Smooth muscle cell (in vitro differentiated cells): ENCODE data around the gene P3H3. TPM values are rescaled to one million over a fixed set of nuclear protein-coding genes. Genes with fewer than 3 reads are reported as not detected.

ENCODE experiments used
- DNase-seq: peaks from one replicate; lab custom pipeline; 2025; ENCODE audit not compliant: unreplicated experiment; lab: John Stamatoyannopoulos, UW
- H2AFZ ChIP-seq: fragments of 200-600 bp; sonication (generic); 2 replicates; pipeline ENCODE4 v1.6.0; 2016; ENCODE audit warnings: antibody characterized with exemption, low read depth, mild to moderate bottlenecking
- H3F3A ChIP-seq: fragments of 200-600 bp; sonication (generic); 2 replicates; pipeline ENCODE4 v1.6.0; 2017; ENCODE audit warnings: antibody characterized with exemption, low read depth
- H3K27ac ChIP-seq: fragments of 200-600 bp; sonication (generic); 2 replicates; pipeline ENCODE4 v1.5.1; 2016; ENCODE audit warnings: low read depth, mild to moderate bottlenecking
- H3K27me3 ChIP-seq: fragments of 200-600 bp; sonication (generic); 2 replicates; pipeline ENCODE4 v1.6.1; 2016; ENCODE audit warnings: low read depth, mild to moderate bottlenecking
- H3K36me3 ChIP-seq: fragments of 200-600 bp; sonication (generic); 2 replicates; pipeline ENCODE4 v1.5.1; 2016; ENCODE audit warnings: low read depth
- H3K4me1 ChIP-seq: fragments of 200-600 bp; sonication (generic); 2 replicates; pipeline ENCODE4 v1.5.1; 2016; ENCODE audit warnings: low read depth
- H3K4me2 ChIP-seq: fragments of 200-600 bp; sonication (generic); 2 replicates; pipeline ENCODE4 v1.6.0; 2016; ENCODE audit warnings: mild to moderate bottlenecking
- H3K4me3 ChIP-seq: fragments of 200-600 bp; sonication (generic); 2 replicates; pipeline ENCODE4 v1.5.1; 2016; ENCODE audit warnings: mild to moderate bottlenecking
- H3K79me2 ChIP-seq: fragments of 200-600 bp; sonication (generic); 2 replicates; pipeline ENCODE4 v1.6.0; 2016; ENCODE audit warnings: low read depth, mild to moderate bottlenecking
- H3K9ac ChIP-seq: fragments of 200-600 bp; sonication (generic); 2 replicates; pipeline ENCODE4 v1.6.0; 2016; ENCODE audit warnings: low read depth
- H3K9me3 ChIP-seq: fragments of 200-600 bp; sonication (generic); replicated peaks from 2 replicates; pipeline ENCODE4 v1.5.1; 2016; ENCODE audit warnings: low read depth
- H4K20me1 ChIP-seq: fragments of 200-600 bp; sonication (generic); 2 replicates; pipeline ENCODE4 v1.6.0; 2016; ENCODE audit warnings: low read depth
- CTCF ChIP-seq: fragments of 200-600 bp; sonication (generic); IDR thresholded peaks from 2 replicates; pipeline ENCODE4 v1.5.1; 2017; ENCODE audit warnings: borderline replicate concordance, mild to moderate bottlenecking, antibody characterized with exemption; ENCODE audit not compliant: insufficient read depth, poor library complexity, severe bottlenecking
- WGBS: methylation state at CpG from one replicate; pipeline ENCODE4 v1.1.7; 2016; ENCODE audit warnings: low lambda C conversion rate; 5-methylcytosine and 5-hydroxymethylcytosine counted together
- polyA plus RNA-seq: library from polyadenylated mRNA; unstranded; fragments of >200 nt; fragmentation: Nextera tagmentation; extraction: Ambion mirVana; gene quantifications from 2 replicates; pipeline ENCODE4 v1.2.1, GENCODE V29; 2016
- total RNA-seq: library from RNA; depleted of rRNA; stranded (reverse); fragments of >200 nt; gene quantifications from 2 replicates; pipeline ENCODE4 v1.2.3, GENCODE V29; 2014

The P3H3 gene
- total and polyA plus RNA-seq, 2 experiments from 2014 or later, result 42.8 to 108 TPM

- 75% methylated on average over 1 of the region's 1 CpG for WGBS
- Histone ChIP-seq H3K79me2 (no peaks in the 10 kb centered on the region), H3K27ac (no peak overlapping the region), H3K27me3 (no peaks in the 10 kb centered on the region), H4K20me1 (no peaks in the 10 kb centered on the region), H3K9me3 (no peaks in the 10 kb centered on the region), H3K4me1 (no peaks in the 10 kb centered on the region), H3K9ac (no peak overlapping the region), H2AFZ (no peak overlapping the region), H3F3A (no peaks in the 10 kb centered on the region), H3K4me3 (no peak overlapping the region), H3K36me3 (no peaks in the 10 kb centered on the region), H3K4me2 (no peak overlapping the region)
- TF ChIP-seq CTCF, result no peak
- DNase-seq, result no peak
Measured at GRCh38 chr12:6807170-6807569, 21.0 kb upstream of the P3H3 start.

GRCh38 chr12:6809056-6809455, 19.2 kb upstream of the P3H3 start:
- no peaks in the 10 kb centered on the region for H3K4me1 ChIP-seq
- no peaks in the 10 kb centered on the region for H3F3A ChIP-seq
- H3K4me3 ChIP-seq, result no peak overlapping the region
- no peak overlapping the region for H3K4me2 ChIP-seq
- H2AFZ ChIP-seq, result no peak overlapping the region
- no peaks in the 10 kb centered on the region for H3K36me3 ChIP-seq
- no peaks in the 10 kb centered on the region for H4K20me1 ChIP-seq
- 87% methylated on average over 10 of the region's 10 CpGs for WGBS
- H3K9ac ChIP-seq, result no peak overlapping the region
- no peaks in the 10 kb centered on the region for H3K79me2 ChIP-seq
- no peaks in the 10 kb centered on the region for H3K27me3 ChIP-seq
- no peaks in the 10 kb centered on the region for H3K9me3 ChIP-seq
- no peak for DNase-seq
- H3K27ac ChIP-seq, result no peak overlapping the region
- no peak for TF ChIP-seq CTCF

GRCh38 chr12:6810758-6811157, 17.4 kb upstream of the P3H3 start:
- no peak for TF ChIP-seq CTCF
- no peaks in the 10 kb centered on the region for H3F3A ChIP-seq
- no peaks in the 10 kb centered on the region for H3K79me2 ChIP-seq
- 80% methylated on average over 1 of the region's 1 CpG for WGBS
- no peak for DNase-seq
- H3K36me3 ChIP-seq, result no peaks in the 10 kb centered on the region
- H4K20me1 ChIP-seq, result no peaks in the 10 kb centered on the region
- H3K4me3 ChIP-seq, result no peak overlapping the region
- H3K4me2 ChIP-seq, result no peak overlapping the region
- no peaks in the 10 kb centered on the region for H3K9me3 ChIP-seq
- no peak overlapping the region for H3K27ac ChIP-seq
- H2AFZ ChIP-seq, result no peak overlapping the region
- H3K9ac ChIP-seq, result no peak overlapping the region
- H3K27me3 ChIP-seq, result no peaks in the 10 kb centered on the region
- H3K4me1 ChIP-seq, result no peaks in the 10 kb centered on the region

GRCh38 chr12:6813363-6813762, 14.8 kb upstream of the P3H3 start:
- no peak overlapping the region for H3K4me3 ChIP-seq
- H3K79me2 ChIP-seq, result no peaks in the 10 kb centered on the region
- H3K9me3 ChIP-seq, result no peaks in the 10 kb centered on the region
- 80% methylated on average over 4 of the region's 4 CpGs for WGBS
- no peaks in the 10 kb centered on the region for H3K27me3 ChIP-seq
- H3F3A ChIP-seq, result no peaks in the 10 kb centered on the region
- H2AFZ ChIP-seq, result no peak overlapping the region
- no peaks in the 10 kb centered on the region for H4K20me1 ChIP-seq
- no peak for DNase-seq
- no peak overlapping the region for H3K4me2 ChIP-seq
- no peaks in the 10 kb centered on the region for H3K36me3 ChIP-seq
- no peak overlapping the region for H3K27ac ChIP-seq
- H3K4me1 ChIP-seq, result no peaks in the 10 kb centered on the region
- TF ChIP-seq CTCF, result no peak
- no peak overlapping the region for H3K9ac ChIP-seq
